GM19193 (cell line): ENCODE results near the gene GLTP.

Experiments used
- POLR2A ChIP-seq: IDR thresholded peaks from 4 replicates; pipeline ENCODE4 v1.6.1; 2011; ENCODE audit not compliant: insufficient read depth, insufficient read length; ENCODE audit errors: extremely low read depth

GLTP gene

GRCh38 chr12:109841356-109841755 is 39.0 kb downstream of the GLTP start:
- TF ChIP-seq POLR2A = no peak

- TF ChIP-seq POLR2A = no peak
Measured at GRCh38 chr12:109840305-109841074, 39.9 kb downstream of the GLTP start.

GRCh38 chr12:109839444-109839843 is 40.9 kb downstream of the GLTP start:
- no peak for TF ChIP-seq POLR2A

- no peak for TF ChIP-seq POLR2A
Measured at GRCh38 chr12:109836916-109837315, 43.4 kb downstream of the GLTP start.

- TF ChIP-seq POLR2A = no peak
Measured at GRCh38 chr12:109835827-109836226, 44.5 kb downstream of the GLTP start.

GRCh38 chr12:109833307-109834189 is 46.8 kb downstream of the GLTP start, which contains the start of gene TRPV4:
TSS of gene TRPV4 (minus strand) at chr12:109833398. CDS start at chr12:109814796, 18,602 bp downstream.
- no peak for TF ChIP-seq POLR2A

GRCh38 chr12:109832541-109833306 is 47.6 kb downstream of the GLTP start:
- no peak for TF ChIP-seq POLR2A

GRCh38 chr12:109831929-109832328 is 48.4 kb downstream of the GLTP start:
- TF ChIP-seq POLR2A = no peak

- TF ChIP-seq POLR2A = no peak
Measured at GRCh38 chr12:109831365-109831764, 49.0 kb downstream of the GLTP start.

GRCh38 chr12:109830718-109831117 is 49.6 kb downstream of the GLTP start:
- TF ChIP-seq POLR2A = no peak

- no peak for TF ChIP-seq POLR2A
Measured at GRCh38 chr12:109830267-109830666, 50.1 kb downstream of the GLTP start.

GRCh38 chr12:109829667-109830066 is 50.7 kb downstream of the GLTP start:
- no peak for TF ChIP-seq POLR2A

- no peak for TF ChIP-seq POLR2A
Measured at GRCh38 chr12:109828754-109829511, 51.4 kb downstream of the GLTP start.

- no peak for TF ChIP-seq POLR2A
Measured at GRCh38 chr12:109827566-109828550, 52.5 kb downstream of the GLTP start.

- no peak for TF ChIP-seq POLR2A
Measured at GRCh38 chr12:109827080-109827479, 53.3 kb downstream of the GLTP start.
